Measurements from ENCODE around the gene DNAH7.

Gene DNAH7

GRCh38 chr2:196067088-196067382, 1.6 kb downstream of the DNAH7 start:
- H3K4me3 Mint-ChIP-seq: peak overlapping the region in 1 of 2 donors; percentile 35
- H3K36me3 Mint-ChIP-seq (ENCODE audit: insufficient read depth): peaks cover 11% of the 10 kb centered on the region
- peaks cover 10 to 11% of the 10 kb centered on the region in 2 donors for H3K4me1 Mint-ChIP-seq (ENCODE audit: low read depth in 2 of 2)
- peaks cover 8 to 9% of the 10 kb centered on the region in 2 donors for H3K27me3 Mint-ChIP-seq
- H3K9me3 Mint-ChIP-seq: no peaks in the 10 kb centered on the region
- no peak for DNase-seq
- H3K27ac Mint-ChIP-seq: no peak overlapping the region
- no peak for ATAC-seq (replicated peaks)

- Mint-ChIP-seq H3K4me1 (ENCODE audit: low read depth in 2 of 2) (peaks cover 10 to 11% of the 10 kb centered on the region in 2 donors), H3K4me3 (peak overlapping the region in 1 of 2 donors; percentile 35), H3K27ac (no peak overlapping the region), H3K27me3 (peaks cover 8 to 9% of the 10 kb centered on the region in 2 donors), H3K9me3 (no peaks in the 10 kb centered on the region), H3K36me3 (ENCODE audit: insufficient read depth) (peaks cover 11% of the 10 kb centered on the region)
- ATAC-seq (replicated peaks): no peak
- peak in 1 of 3 experiments; percentile 9 for DNase-seq
These were observed 2.1 kb downstream of the DNAH7 start for GRCh38 chr2:196066291-196067087.

GRCh38 chr2:196063773-196064172, 4.9 kb downstream of the DNAH7 start:
- Mint-ChIP-seq H3K9me3 (no peaks in the 10 kb centered on the region), H3K36me3 (ENCODE audit: insufficient read depth) (peaks cover 8% of the 10 kb centered on the region), H3K27me3 (peaks cover 9 to 15% of the 10 kb centered on the region in 2 donors), H3K27ac (no peak overlapping the region), H3K4me1 (ENCODE audit: low read depth in 2 of 2) (peaks cover 10% of the 10 kb centered on the region in 2 donors), H3K4me3 (no peak overlapping the region)
- ATAC-seq (replicated peaks) (no peak), DNase-seq (no peak)

GRCh38 chr2:196059491-196059960, 9.1 kb downstream of the DNAH7 start:
- no peak for ATAC-seq (replicated peaks)
- H3K4me1 Mint-ChIP-seq (ENCODE audit: low read depth in 2 of 2): no peaks in the 10 kb centered on the region
- no peaks in the 10 kb centered on the region for H3K36me3 Mint-ChIP-seq (ENCODE audit: insufficient read depth)
- no peak overlapping the region for H3K4me3 Mint-ChIP-seq
- H3K9me3 Mint-ChIP-seq: no peaks in the 10 kb centered on the region
- DNase-seq: no peak
- H3K27me3 Mint-ChIP-seq: peaks cover 21 to 36% of the 10 kb centered on the region in 2 donors
- no peak overlapping the region for H3K27ac Mint-ChIP-seq

GRCh38 chr2:196054631-196055030, 14.0 kb downstream of the DNAH7 start:
- Mint-ChIP-seq H3K4me3 (no peak overlapping the region), H3K27ac (no peak overlapping the region), H3K36me3 (ENCODE audit: insufficient read depth) (no peaks in the 10 kb centered on the region), H3K27me3 (peaks cover 18 to 27% of the 10 kb centered on the region in 2 donors), H3K9me3 (no peaks in the 10 kb centered on the region), H3K4me1 (ENCODE audit: low read depth in 2 of 2) (no peaks in the 10 kb centered on the region)
- DNase-seq (no peak), ATAC-seq (replicated peaks) (no peak)

GRCh38 chr2:196046123-196046917, 22.3 kb downstream of the DNAH7 start:
- Mint-ChIP-seq H3K27me3 (peaks cover 50 to 64% of the 10 kb centered on the region in 2 donors), H3K4me1 (ENCODE audit: low read depth in 2 of 2) (no peaks in the 10 kb centered on the region), H3K36me3 (ENCODE audit: insufficient read depth) (no peaks in the 10 kb centered on the region), H3K27ac (no peak overlapping the region), H3K9me3 (no peaks in the 10 kb centered on the region), H3K4me3 (no peak overlapping the region)
- no peak for ATAC-seq (replicated peaks)
- no peak for DNase-seq

- Mint-ChIP-seq H3K27me3 (peaks cover 53 to 60% of the 10 kb centered on the region in 2 donors), H3K4me1 (ENCODE audit: low read depth in 2 of 2) (no peaks in the 10 kb centered on the region), H3K27ac (no peak overlapping the region), H3K36me3 (ENCODE audit: insufficient read depth) (no peaks in the 10 kb centered on the region), H3K9me3 (peaks cover 13 to 31% of the 10 kb centered on the region in 2 donors), H3K4me3 (no peak overlapping the region)
- DNase-seq: no peak
- ATAC-seq (replicated peaks): no peak
These were observed 26.9 kb downstream of the DNAH7 start for GRCh38 chr2:196041786-196042185.

- ATAC-seq (replicated peaks) (no peak), DNase-seq (no peak)
- H3K27ac Mint-ChIP-seq: no peak overlapping the region
- no peaks in the 10 kb centered on the region for H3K4me1 Mint-ChIP-seq (ENCODE audit: low read depth in 2 of 2)
- H3K27me3 Mint-ChIP-seq: peaks cover 46 to 50% of the 10 kb centered on the region in 2 donors
- no peaks in the 10 kb centered on the region for H3K36me3 Mint-ChIP-seq (ENCODE audit: insufficient read depth)
- peaks cover 13 to 32% of the 10 kb centered on the region in 2 donors for H3K9me3 Mint-ChIP-seq
- H3K4me3 Mint-ChIP-seq: no peak overlapping the region
These were observed 28.4 kb downstream of the DNAH7 start for GRCh38 chr2:196040218-196040617.

GRCh38 chr2:196036442-196036841, 32.2 kb downstream of the DNAH7 start:
- Mint-ChIP-seq H3K9me3 (peaks cover 13 to 32% of the 10 kb centered on the region in 2 donors), H3K4me3 (no peak overlapping the region), H3K27ac (no peak overlapping the region), H3K36me3 (ENCODE audit: insufficient read depth) (no peaks in the 10 kb centered on the region), H3K27me3 (peaks cover 43 to 59% of the 10 kb centered on the region in 2 donors), H3K4me1 (ENCODE audit: low read depth in 2 of 2) (no peaks in the 10 kb centered on the region)
- no peak for DNase-seq
- no peak for ATAC-seq (replicated peaks)

GRCh38 chr2:196018037-196018436, 50.6 kb downstream of the DNAH7 start:
- no peak overlapping the region for H3K4me3 Mint-ChIP-seq
- ATAC-seq (replicated peaks): no peak
- no peak overlapping the region for H3K27ac Mint-ChIP-seq
- H3K36me3 Mint-ChIP-seq (ENCODE audit: insufficient read depth): no peaks in the 10 kb centered on the region
- H3K9me3 Mint-ChIP-seq: no peaks in the 10 kb centered on the region
- no peaks in the 10 kb centered on the region for H3K4me1 Mint-ChIP-seq (ENCODE audit: low read depth in 2 of 2)
- H3K27me3 Mint-ChIP-seq: peaks cover 25 to 26% of the 10 kb centered on the region in 2 donors
- no peak for DNase-seq

GRCh38 chr2:196012314-196012713, 56.3 kb downstream of the DNAH7 start:
- no peaks in the 10 kb centered on the region for H3K4me1 Mint-ChIP-seq (ENCODE audit: low read depth in 2 of 2)
- H3K27me3 Mint-ChIP-seq: peaks cover 14 to 20% of the 10 kb centered on the region in 2 donors
- H3K9me3 Mint-ChIP-seq: peaks cover 0 to 2% of the 10 kb centered on the region in 2 donors
- no peaks in the 10 kb centered on the region for H3K36me3 Mint-ChIP-seq (ENCODE audit: insufficient read depth)
- no peak for ATAC-seq (replicated peaks)
- H3K4me3 Mint-ChIP-seq: no peak overlapping the region
- no peak overlapping the region for H3K27ac Mint-ChIP-seq
- DNase-seq: no peak

GRCh38 chr2:196000551-196000950, 68.1 kb downstream of the DNAH7 start:
- H3K27me3 Mint-ChIP-seq: peaks cover 16 to 23% of the 10 kb centered on the region in 2 donors
- no peak overlapping the region for H3K4me3 Mint-ChIP-seq
- H3K4me1 Mint-ChIP-seq (ENCODE audit: low read depth in 2 of 2): no peaks in the 10 kb centered on the region
- DNase-seq (no peak), ATAC-seq (replicated peaks) (no peak)
- H3K9me3 Mint-ChIP-seq: peaks cover 2 to 10% of the 10 kb centered on the region in 2 donors
- H3K27ac Mint-ChIP-seq: no peak overlapping the region
- H3K36me3 Mint-ChIP-seq (ENCODE audit: insufficient read depth): peaks cover 3% of the 10 kb centered on the region

GRCh38 chr2:195998070-195998469, 70.6 kb downstream of the DNAH7 start:
- H3K36me3 Mint-ChIP-seq (ENCODE audit: insufficient read depth): peaks cover 4% of the 10 kb centered on the region
- peaks cover 16 to 28% of the 10 kb centered on the region in 2 donors for H3K27me3 Mint-ChIP-seq
- no peak overlapping the region for H3K27ac Mint-ChIP-seq
- H3K4me3 Mint-ChIP-seq: no peak overlapping the region
- no peak for ATAC-seq (replicated peaks)
- no peaks in the 10 kb centered on the region for H3K9me3 Mint-ChIP-seq
- no peak for DNase-seq
- H3K4me1 Mint-ChIP-seq (ENCODE audit: low read depth in 2 of 2): no peaks in the 10 kb centered on the region

- Mint-ChIP-seq H3K27ac (no peak overlapping the region), H3K9me3 (no peaks in the 10 kb centered on the region), H3K4me3 (no peak overlapping the region), H3K27me3 (peaks cover 24 to 28% of the 10 kb centered on the region in 2 donors), H3K4me1 (ENCODE audit: low read depth in 2 of 2) (no peaks in the 10 kb centered on the region), H3K36me3 (ENCODE audit: insufficient read depth) (peaks cover 4% of the 10 kb centered on the region)
- no peak for ATAC-seq (replicated peaks)
- no peak for DNase-seq
These were observed 73.1 kb downstream of the DNAH7 start for GRCh38 chr2:195995499-195995898.
